ENCODE results near the gene KLHL21. TPM values are rescaled to one million over a fixed set of nuclear protein-coding genes. Genes with fewer than 3 reads are reported as not detected.

KLHL21 gene
- total and polyA plus RNA-seq, 9 of the 15 experiments (the other 6 are each of a cell fraction or from before 2014, with no cell fraction given) = 2.1 to 42.1 (median 17.5) TPM

DNA sequence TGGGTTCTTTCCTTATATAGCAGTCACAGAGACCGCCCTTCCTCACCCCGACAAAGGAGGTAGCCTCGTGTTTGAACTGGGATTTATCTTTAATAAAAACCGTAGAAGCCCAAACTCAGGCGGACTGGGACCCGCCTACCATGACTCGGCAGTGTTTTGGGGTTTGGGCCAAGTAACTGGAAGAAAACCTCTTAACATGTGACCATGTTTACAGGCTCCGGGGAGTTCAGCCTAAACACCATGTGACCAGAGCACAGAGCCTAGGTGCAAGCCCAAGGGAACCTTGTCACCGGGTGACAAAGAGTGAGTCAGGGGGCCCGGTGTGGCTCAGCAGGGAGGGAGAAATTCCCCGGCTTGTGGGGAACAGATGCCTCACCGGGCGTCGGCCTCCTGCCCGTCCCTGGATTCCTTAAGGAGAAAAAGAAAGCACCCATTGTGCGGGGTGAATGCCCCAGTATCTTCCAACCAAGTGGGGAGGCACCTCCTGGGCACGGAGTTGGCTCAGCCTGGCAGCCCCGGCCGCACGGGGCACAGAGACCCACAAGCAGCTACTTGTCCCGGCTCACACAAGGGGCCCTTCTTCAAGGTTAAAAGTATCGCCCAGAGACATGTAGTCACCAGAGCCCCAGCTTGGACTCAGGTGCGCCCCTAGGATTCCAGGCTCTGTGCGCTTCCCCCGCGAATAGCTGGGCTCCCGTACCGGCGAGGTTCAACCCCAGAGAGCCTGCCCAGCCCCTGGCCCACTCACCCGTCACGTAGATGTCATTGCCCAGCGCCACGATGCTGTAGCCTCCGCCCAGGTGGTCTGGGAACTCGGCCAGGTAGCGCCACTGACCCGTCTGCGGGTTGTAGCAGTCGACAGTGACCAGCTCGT, 1.4 kb downstream of the KLHL21 start (continued):
- TF ChIP-seq CXXC5 (CRISPR knock-in tag; IDR thresholded peaks at IDR 0.05) (peak; percentile 39), SAFB (IDR thresholded peaks at IDR 0.05; ENCODE audit: borderline replicate concordance, low read depth, low read length) (no peak), RAD51 (IDR thresholded peaks at IDR 0.05; ENCODE audit: borderline replicate concordance, low read depth) (peak; percentile 96), ZNF175 (CRISPR knock-in tag; IDR thresholded peaks at IDR 0.05; ENCODE audit: low read depth) (peak; percentile 65), SMAD3 (CRISPR knock-in tag; conservative IDR thresholded peaks at IDR 0.05) (no peak), NCOA6 (IDR thresholded peaks at IDR 0.05) (no peak), GTF2F1 (IDR thresholded peaks at IDR 0.05; ENCODE audit: low read depth, low read length) (no peak), NFE2 (IDR thresholded peaks at IDR 0.05; ENCODE audit: low read depth) (peak; percentile 100)
- TF ChIP-seq, protein P1, sequence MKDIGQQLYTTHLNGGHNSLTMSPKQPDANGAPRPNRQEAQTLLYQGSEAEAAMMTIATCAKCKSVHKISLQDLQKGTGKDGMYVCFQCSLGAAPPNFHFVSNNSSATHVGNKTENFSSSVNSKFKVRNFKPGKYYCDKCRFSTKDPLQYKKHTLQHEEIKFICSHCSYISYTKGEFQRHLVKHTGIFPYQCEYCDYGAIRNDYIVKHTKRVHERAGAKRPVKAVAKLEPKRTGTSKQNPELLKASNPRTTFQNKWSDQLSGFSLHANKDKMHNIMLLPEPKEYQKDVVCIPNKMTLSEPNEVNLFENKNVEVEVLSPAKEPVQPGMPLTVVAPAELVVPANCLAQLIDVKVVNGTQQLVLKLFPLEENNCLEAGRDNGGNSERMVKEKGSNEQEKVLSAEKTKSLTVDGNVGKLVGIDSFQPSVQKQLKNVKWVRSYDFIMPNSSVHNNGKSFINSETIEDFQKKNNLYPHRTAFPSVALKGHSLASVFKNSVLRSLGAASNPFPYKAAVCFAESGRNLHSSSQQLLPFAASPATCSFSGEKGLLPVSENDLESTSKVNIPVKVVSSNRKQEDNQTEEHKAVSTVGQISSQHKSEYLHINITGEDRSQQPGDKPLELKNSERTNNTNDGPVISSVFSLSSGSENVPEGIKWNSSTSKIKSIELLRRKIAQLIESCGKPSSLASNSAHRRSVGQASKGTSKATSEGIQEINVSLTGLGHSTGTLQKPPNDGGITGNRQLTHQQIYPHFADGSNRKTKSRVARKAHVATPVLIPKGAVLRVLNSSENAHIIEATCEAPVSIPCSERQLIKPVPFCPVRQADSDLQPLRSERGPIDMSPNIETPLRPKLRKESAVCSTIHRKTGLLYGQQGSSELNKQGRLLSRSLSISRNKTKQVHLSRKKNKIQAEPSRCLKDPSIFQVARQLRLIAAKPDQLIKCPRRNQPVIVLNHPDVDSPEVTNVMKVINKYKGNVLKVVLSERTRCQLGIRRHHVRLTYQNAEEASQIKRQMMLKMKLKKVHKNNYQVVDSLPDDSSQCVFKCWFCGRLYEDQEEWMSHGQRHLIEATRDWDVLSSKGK (CRISPR knock-in tag; IDR thresholded peaks at IDR 0.05) = no peak
- TF ChIP-seq, protein P2, sequence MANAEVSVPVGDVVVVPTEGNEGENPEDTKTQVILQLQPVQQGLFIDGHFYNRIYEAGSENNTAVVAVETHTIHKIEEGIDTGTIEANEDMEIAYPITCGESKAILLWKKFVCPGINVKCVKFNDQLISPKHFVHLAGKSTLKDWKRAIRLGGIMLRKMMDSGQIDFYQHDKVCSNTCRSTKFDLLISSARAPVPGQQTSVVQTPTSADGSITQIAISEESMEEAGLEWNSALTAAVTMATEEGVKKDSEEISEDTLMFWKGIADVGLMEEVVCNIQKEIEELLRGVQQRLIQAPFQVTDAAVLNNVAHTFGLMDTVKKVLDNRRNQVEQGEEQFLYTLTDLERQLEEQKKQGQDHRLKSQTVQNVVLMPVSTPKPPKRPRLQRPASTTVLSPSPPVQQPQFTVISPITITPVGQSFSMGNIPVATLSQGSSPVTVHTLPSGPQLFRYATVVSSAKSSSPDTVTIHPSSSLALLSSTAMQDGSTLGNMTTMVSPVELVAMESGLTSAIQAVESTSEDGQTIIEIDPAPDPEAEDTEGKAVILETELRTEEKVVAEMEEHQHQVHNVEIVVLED (CRISPR knock-in tag; IDR thresholded peaks at IDR 0.05) = 0 out of 2 replicates have a peak, but pooled peaks have one; percentile 14
- TF ChIP-seq, protein P3, sequence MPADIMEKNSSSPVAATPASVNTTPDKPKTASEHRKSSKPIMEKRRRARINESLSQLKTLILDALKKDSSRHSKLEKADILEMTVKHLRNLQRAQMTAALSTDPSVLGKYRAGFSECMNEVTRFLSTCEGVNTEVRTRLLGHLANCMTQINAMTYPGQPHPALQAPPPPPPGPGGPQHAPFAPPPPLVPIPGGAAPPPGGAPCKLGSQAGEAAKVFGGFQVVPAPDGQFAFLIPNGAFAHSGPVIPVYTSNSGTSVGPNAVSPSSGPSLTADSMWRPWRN (IDR thresholded peaks at IDR 0.05; ENCODE audit: low read depth) = 0 out of 2 replicates have a peak, but pooled peaks have one; percentile 6
- TF ChIP-seq, protein P4, sequence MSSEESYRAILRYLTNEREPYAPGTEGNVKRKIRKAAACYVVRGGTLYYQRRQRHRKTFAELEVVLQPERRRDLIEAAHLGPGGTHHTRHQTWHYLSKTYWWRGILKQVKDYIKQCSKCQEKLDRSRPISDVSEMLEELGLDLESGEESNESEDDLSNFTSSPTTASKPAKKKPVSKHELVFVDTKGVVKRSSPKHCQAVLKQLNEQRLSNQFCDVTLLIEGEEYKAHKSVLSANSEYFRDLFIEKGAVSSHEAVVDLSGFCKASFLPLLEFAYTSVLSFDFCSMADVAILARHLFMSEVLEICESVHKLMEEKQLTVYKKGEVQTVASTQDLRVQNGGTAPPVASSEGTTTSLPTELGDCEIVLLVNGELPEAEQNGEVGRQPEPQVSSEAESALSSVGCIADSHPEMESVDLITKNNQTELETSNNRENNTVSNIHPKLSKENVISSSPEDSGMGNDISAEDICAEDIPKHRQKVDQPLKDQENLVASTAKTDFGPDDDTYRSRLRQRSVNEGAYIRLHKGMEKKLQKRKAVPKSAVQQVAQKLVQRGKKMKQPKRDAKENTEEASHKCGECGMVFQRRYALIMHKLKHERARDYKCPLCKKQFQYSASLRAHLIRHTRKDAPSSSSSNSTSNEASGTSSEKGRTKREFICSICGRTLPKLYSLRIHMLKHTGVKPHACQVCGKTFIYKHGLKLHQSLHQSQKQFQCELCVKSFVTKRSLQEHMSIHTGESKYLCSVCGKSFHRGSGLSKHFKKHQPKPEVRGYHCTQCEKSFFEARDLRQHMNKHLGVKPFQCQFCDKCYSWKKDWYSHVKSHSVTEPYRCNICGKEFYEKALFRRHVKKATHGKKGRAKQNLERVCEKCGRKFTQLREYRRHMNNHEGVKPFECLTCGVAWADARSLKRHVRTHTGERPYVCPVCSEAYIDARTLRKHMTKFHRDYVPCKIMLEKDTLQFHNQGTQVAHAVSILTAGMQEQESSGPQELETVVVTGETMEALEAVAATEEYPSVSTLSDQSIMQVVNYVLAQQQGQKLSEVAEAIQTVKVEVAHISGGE (CRISPR knock-in tag; IDR thresholded peaks at IDR 0.05) = peak in 1 of 3 experiments; percentile 38; a peak in 1 of 6 replicates
- TF ChIP-seq, protein P5, sequence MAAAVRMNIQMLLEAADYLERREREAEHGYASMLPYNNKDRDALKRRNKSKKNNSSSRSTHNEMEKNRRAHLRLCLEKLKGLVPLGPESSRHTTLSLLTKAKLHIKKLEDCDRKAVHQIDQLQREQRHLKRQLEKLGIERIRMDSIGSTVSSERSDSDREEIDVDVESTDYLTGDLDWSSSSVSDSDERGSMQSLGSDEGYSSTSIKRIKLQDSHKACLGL (CRISPR knock-in tag; IDR thresholded peaks at IDR 0.05; ENCODE audit: borderline replicate concordance, poor library complexity, severe bottlenecking) = no peak
- TF ChIP-seq, protein P6, sequence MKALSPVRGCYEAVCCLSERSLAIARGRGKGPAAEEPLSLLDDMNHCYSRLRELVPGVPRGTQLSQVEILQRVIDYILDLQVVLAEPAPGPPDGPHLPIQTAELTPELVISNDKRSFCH (CRISPR knock-in tag; IDR thresholded peaks at IDR 0.05) = no peak
- TF ChIP-seq, protein P6 (tag; IDR thresholded peaks at IDR 0.05) = no peak
